HPDE6-E6E7 (cell line): ENCODE data around the gene ATP2C1.
A peak's percentile ranks its signal among the peaks of the same experiment; 100 is the strongest.
"Not testable (repeated sequence)": the region's sequence is repeated elsewhere in the genome, so short reads cannot be mapped to it uniquely, and the experiment has no call there.

ENCODE experiments used
- DNase-seq: peaks from one replicate; pipeline ENCODE4 v3.0.0; 2011; ENCODE audit warnings: missing footprints; ENCODE audit errors: extremely low spot score

Gene ATP2C1, protein sequence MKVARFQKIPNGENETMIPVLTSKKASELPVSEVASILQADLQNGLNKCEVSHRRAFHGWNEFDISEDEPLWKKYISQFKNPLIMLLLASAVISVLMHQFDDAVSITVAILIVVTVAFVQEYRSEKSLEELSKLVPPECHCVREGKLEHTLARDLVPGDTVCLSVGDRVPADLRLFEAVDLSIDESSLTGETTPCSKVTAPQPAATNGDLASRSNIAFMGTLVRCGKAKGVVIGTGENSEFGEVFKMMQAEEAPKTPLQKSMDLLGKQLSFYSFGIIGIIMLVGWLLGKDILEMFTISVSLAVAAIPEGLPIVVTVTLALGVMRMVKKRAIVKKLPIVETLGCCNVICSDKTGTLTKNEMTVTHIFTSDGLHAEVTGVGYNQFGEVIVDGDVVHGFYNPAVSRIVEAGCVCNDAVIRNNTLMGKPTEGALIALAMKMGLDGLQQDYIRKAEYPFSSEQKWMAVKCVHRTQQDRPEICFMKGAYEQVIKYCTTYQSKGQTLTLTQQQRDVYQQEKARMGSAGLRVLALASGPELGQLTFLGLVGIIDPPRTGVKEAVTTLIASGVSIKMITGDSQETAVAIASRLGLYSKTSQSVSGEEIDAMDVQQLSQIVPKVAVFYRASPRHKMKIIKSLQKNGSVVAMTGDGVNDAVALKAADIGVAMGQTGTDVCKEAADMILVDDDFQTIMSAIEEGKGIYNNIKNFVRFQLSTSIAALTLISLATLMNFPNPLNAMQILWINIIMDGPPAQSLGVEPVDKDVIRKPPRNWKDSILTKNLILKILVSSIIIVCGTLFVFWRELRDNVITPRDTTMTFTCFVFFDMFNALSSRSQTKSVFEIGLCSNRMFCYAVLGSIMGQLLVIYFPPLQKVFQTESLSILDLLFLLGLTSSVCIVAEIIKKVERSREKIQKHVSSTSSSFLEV

DNA sequence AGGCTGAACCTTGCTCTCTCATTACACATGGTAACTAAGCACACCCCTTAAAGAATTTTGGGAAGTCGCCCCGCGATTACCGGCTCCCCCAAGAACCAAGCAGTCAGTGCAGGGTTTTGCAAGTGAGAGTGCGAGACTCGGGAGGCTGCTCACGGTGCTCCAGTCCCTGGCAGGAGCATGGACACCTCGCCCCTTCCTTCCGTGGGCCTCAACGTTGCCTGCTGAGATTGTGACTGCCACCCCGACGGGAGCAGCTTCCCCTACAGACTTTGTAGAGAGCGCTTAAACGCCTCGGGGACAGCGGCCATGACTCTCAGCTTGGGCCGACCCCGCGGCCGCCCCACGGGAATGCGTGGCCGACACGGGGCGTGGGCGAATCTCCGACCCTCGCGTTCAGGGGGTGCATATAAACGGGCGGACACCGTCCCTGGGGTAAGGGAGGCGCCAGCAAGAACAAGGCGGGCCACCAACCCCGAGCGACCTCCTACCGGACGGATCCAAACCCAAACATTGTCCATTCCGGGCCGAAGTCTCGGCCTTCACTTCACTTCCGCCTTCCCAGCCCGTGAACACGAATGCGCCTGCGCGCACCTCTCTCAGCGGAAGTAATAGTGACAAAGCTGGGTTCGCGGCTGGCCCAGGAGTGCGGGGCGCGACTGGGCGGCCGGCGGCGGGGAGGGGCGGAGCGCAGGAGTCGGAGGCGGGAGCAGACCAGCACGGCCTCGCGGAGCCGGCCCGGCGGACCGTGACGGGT, at the start of gene ATP2C1:
ATP2C1 (plus strand) TSS at position 709 of the 754 bp plus-strand sequence. CDS start 686 bp downstream, outside the sequence.
- DNase-seq = peak; percentile 82

DNA sequence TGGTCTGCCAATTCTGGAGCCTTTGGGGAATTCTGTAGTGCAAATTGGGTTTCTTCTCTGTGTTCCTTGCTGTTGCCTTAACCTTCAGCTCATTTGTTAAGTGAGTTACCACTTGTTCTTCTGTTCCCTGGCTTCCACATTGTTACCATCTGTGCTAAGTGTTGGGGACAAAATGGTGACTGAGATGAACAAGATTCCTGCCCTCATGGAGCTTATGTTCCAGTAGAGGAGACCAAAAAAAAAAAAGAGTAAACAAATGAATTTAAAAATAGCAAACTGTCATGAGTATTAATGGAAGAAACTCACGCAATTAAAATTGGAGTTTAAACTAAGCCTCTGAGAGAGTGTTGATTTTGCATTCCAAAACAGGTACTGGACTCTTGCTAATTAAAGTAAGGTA, 49.4 kb upstream of the ATP2C1 start:
- no peak for DNase-seq

DNA sequence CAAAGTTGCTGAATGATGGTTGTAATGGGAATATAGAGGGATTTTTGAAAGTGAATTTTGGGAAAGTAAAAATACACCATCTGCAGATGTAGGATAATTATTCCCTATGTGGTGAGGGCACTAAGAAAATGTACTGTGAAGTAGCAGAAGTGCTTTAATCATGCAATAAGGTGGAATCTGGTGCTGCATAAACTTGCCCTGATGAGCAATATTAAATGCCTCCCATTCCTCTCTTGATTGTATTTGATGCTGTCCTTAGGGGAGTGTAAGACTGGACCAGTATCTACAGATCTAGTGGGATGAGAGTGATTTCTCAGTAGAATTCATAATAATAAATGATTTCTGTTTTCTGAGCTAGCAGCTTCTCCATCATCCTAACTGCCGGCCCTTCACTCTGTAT, 47.7 kb upstream of the ATP2C1 start:
- DNase-seq = no peak

DNA sequence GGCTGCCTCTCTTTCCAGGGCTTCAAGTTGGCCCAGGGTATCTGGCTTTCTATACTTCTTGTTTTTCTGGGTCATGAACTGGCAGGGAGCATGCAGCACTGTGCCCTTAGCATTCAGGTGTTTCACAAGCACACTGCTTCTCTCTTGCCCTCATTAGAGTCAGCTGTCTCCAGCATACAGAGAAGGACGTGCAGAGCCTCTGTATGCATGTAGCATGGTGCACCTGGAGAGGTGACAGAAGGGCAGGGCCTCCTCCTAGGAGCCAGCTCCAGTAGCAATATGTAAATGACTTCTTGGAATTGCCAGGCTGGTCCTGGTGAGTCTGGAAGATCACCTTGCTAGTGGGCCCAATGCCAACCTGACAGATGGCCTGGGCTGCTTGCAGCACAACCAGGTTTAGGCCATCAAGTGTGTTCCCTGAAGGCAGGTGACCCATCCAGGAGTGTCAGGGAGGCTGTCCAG, 44.8 kb upstream of the ATP2C1 start:
- no peak for DNase-seq

DNA sequence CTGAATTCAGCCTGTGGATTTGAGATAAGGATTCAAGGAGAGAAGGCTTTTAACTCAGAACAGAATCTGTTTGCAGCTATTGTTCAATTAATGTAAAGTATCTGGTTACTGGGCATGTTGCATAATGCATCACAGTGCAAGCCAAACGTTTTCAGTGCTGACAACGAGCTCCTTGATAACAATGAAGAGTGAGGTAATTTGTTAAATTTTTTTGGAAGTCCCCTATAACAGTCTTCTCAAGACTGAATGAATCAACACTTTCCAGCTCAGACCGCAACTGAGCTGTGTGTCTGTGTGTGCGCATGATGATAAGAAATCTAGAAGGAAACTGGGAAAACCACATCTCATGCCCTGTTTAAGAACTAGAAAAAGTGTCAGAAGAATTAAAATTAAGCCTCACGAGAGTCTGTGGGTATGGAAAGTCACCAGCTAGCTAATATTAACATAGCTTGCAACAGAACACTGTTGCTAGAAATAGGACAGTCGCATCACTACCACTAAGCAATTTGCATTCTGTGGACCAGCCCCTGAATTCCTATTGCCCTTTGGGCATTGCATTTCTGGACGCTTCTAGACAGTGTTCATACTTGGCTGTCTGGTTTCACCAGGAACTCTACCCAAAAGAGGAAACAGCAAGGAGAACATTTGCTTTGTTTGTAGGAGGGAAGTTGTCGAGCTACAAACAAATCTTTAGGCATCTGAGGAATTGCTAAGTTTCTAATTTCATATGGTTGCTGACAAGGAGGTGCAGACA, 43.7 kb upstream of the ATP2C1 start:
- peak; percentile 32 for DNase-seq

DNA sequence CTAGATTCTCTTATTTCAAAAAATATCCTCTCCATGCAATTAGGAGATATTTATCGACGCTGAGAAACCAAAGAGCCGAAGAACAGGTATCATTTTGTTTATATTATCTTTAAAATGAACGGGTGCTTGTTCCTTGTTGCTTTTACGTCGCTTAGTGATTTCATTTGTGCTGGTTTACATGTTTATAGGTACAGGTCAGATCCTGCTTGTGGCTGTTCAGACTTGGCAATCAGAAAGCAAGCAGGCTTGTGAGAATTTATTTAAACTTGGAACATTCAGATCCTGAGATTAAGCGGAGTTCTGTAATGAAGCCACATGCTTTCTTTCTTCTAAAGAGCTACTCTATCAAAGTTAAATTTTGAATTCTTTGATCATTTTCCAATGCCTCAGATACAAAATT, 43.0 kb upstream of the ATP2C1 start:
- DNase-seq = no peak

DNA sequence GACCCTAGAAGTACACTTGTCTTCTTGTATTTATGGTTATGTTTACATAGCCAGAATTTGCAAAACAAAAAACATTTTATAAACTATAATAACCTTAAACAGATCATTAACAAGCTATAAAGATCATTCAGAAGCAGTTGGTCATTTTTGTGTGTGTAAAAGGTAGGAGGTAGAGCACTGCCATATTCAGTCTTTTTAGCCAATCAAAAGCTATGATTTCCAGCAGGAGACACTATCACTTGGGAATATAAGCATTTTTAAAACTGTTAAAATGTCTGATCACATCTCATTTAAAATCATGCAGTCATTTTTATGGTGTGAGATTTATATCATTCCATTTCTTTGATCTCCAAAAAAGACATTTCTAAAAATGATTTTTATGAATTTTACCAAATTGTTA, 42.6 kb upstream of the ATP2C1 start:
- DNase-seq = no peak

DNA sequence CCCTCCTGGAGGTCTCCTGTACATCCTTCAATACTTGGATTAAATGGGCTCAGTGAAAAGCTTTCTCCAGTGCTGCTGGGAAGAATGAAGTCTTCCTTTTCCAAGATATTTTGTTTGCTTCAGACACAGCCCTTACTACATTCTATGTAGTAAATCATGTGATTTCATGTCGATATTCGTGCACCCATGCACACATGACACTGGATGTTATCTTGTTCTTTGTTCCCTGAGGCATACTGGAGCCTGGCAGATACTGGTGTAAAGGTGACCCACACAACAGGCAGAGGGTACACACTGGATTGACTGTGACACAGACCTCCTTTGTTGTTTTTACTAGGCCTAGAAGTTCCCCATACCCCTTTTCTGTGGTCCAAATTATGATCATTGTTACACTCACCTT, 40.3 kb upstream of the ATP2C1 start:
- no peak for DNase-seq

DNA sequence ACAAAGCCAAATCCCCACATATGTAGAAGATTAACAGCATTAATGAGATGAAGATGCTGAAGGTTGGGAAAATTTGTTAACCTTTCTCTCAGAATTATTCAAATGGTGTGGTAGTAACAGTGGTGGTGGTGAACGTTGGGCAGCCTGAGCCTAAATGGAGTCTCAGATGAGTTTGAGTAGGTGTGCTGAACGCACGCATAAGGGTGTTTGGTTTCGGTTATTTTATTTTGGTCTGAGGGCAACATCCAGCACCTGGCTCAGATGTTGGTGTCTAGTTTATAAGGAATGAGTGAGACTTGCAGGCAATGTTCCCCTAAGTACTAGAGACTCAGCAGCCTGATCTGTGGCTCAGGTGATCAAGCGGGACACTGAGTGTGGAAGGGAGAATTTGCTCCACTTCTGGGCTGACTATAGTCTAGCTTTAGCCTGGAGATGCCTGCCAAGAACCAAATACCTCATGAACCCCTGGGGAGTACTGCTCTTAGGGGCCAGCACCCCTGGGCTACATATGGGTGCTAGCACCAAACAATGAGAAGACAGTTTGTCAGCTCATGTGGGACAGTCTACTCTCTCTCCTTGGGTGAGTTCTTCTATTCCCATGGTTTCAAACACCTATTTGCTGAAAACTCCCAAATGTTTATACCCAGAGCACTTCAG, 39.5 kb upstream of the ATP2C1 start:
- DNase-seq = no peak

DNA sequence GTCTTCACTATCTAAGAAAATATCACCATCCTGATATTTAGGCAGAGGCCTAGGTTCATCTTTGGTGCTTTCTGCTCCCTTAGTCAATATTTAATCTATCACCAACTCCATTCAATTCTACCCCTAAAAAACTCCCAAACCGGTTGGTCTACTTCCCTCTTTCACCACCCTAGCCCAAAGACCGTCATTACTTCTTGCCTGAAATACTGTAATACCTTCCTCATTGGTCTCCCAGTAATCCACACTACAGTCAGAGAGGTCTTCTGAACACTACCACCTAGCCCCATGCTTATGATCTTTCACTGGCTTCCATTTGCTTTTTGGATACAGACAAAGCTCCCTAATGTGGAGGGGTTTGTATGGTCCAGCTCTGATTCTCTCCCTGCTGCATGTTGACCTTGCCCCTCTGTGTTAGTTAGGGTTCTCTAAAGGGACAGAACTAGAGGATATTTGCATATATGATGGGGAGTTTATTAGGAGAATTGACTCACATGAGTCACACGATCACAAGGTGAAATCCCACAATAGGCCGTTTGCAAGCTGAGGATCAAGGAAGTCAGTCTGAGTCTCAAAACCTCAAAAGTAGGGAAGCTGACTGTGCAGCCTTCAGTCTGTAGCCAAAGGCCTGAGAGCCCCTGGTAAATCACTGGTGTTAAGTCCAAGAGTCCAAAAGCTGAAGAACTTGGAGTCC, 36.4 kb upstream of the ATP2C1 start:
- no peak for DNase-seq

DNA sequence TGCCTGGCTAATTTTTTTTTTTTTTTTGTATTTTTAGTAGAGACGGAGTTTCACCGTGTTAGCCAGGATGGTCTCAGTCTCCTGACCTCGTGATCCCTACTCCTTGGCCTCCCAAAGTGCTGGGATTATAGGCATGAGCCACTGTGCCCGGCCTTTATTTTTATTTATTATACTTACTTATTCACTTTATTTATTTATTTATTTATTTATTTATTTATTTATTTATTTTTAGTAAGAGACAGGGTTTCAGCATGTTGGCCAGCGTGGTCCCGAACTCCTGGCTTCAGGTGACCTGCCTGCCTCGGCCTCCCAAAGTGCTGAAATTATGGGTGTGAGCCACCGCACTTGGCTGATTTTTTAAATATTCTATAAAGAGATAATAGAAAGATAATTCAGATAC, 31.8 kb upstream of the ATP2C1 start:
- DNase-seq = not testable (repeated sequence)

DNA sequence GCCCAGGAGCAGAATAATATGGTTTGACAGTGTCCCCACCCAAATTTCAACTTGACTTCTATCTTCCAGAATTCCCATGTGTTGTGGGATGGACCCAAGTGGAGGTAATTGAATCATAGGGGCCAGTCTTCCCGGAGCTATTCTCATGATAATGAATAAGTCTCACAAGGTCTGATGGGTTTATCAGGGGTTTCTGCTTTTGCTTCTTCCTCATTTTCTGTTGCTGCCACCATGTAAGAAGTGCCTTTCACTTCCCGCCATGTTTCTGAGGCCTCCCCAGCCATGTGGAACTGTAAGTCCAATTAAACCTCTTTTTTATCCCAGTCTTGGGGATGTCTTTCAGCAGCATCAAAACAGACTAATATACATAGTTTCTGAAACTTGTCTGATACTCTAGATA, 28.4 kb upstream of the ATP2C1 start:
- DNase-seq = no peak

DNA sequence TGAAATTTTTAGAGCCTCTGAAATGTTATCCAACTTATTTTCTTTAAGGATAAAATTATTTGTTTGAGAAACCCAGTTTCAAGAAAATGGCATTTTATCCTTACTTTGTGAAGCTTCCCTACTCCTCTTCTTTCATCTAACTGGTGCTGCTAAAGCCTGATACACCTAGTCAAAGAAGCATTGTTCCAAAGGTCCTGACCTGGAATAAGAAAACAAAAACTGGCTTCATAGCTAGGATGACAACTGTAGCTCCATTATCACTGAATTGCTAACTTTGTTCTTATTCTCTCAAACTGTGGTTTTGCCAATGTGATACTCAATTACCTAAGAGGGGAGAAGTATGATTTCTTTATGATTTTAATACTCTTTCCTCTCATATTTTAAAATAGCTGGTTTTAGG, 27.6 kb upstream of the ATP2C1 start:
- no peak for DNase-seq

DNA sequence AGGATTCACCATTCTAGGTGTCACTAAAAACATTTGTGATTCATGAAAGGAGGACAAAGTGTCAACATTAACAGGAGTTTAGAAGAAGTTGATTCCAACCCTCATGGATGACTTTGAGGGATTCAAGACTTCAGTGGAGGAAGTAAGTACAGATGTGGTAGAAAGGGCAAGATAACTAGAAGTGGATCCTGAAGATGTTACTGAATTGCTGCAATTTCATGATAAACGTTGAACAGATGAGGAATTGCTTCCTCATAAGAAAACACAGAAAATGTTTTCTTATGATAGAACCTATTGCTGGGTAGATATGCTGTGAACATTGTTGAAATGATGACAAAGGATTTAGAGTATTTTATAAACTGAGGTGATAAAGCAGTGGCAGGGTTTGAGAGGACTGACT, 23.5 kb upstream of the ATP2C1 start:
- DNase-seq = no peak

DNA sequence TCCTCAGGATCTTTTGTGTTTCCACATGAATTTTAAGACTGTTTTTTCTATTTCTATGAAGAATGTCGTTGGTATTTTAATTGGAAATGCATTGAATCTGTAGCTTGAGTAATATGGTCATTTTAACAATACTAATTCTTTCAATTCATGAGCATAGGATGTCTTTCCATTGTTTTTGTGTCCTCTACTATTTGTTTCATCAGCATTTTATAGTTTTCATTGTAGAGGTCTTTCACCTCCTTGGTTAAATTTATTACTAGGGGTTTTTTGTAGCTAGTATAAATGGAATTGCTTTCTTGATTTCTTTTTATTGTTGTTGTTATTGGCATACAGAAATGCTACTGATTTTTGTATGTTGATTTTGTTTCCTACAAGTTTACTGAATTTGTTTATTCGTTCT, 17.3 kb upstream of the ATP2C1 start:
- no peak for DNase-seq

DNA sequence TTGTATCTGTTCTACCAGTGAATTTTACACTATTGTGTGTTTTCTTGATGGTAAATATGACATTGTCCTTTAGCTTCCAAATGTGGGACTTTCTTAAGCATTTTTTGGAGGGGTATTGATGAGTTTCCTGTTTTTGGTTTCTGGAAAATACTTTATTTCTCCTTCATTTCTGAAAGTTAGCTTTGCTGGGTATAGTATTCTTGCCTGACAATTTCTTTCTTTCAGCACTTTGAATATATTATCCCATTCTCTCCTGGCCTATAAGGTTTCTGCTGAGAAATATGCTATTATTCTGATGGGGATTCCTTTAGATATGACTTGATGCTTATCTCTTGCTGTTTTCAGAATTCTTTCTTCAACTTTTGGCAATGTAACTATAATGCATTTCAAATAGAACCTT, 15.4 kb upstream of the ATP2C1 start:
- DNase-seq = no peak

DNA sequence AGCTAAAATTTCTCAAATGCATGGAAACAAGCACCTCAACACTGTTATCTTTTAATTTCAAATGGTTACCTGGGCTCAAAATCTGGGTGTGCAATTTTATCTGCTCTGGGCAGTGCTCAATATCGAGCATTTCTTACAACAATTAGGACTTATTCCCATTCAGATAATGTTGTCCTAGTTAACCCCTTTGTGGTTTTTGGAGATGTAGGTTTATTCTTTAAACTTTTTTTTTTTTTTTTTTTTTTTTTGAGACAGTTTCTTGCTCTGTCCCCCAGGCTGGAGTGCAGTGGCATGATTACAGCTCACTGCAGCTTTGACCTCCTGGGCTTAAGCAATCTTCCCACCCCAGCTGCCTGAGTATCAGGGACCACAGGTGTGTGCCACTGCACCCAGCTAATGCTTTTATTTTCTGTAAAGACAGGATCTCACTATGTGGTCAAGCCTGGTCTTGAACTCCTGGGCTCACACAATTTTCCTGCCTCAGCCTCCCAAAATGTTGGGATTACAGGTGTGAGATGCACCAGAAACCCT, 4.4 kb upstream of the ATP2C1 start:
- DNase-seq = no peak

DNA sequence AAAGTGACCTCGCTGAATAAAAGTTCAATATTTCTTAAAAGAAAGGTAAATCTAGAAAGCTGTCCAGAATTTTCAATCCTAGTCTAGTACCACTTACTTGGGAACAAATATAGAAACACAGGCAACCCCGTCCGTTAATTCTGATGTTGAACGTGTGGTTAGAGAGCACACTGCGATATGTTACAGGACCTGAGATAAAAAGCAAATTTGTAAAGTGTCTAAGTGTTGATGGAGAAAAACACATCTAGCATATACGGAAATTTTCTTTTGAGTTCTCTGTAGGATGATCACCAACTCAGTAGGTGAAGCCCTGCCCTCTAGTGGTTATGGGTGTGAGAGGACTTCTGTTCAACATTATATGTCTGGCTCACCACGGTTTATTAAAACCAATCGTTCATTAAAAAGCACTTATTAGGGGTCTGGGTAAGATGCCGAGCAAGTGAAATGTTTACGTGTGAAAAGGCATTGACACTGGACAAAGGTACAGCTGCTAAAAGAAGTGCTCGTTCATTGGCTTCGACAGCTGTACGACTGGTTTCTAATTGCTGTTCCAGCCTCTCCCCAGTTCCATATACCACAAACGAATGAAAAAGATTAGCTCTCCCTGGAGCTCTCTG, 1.0 kb upstream of the ATP2C1 start:
- peak; percentile 59 for DNase-seq
